Activated CD8-positive, alpha-beta memory T cell treated with anti-CD3 and anti-CD28 coated beads, Interleukin-2, amount 10 ng/mL, durations not matched to agents 7 days and 5 days (primary cell): ENCODE results near the gene KIAA0753. TPM values are rescaled to one million over a fixed set of nuclear protein-coding genes. Genes with fewer than 3 reads are reported as not detected.

Experiments used
- ATAC-seq: fragments of 150-1000 bp; cut with Tn5 transposase; one replicate; pipeline ENCODE4 v1.10.0; 2021; ENCODE audit warnings: moderate library complexity
- CTCF ChIA-PET: fragments of 350-600 bp; sonication (Branson Sonifier 250); formaldehyde crosslinking; loops from one replicate; lab custom pipeline; 2021; ENCODE audit warnings: antibody characterized with exemption; lab: Charles Lee
- DNase-seq: peaks from one replicate; pipeline ENCODE4 v3.0.0-alpha.2; 2020
- H3K27ac Mint-ChIP-seq: one replicate; pipeline ENCODE4 v1.8.0; 2021; ENCODE audit warnings: mild to moderate bottlenecking, mixed read lengths
- H3K27me3 Mint-ChIP-seq: one replicate; pipeline ENCODE4 v1.8.0; 2021; ENCODE audit warnings: mixed read lengths
- H3K36me3 Mint-ChIP-seq: one replicate; pipeline ENCODE4 v1.8.0; 2021; ENCODE audit warnings: mild to moderate bottlenecking, mixed read lengths
- H3K4me1 Mint-ChIP-seq: one replicate; pipeline ENCODE4 v1.8.0; 2021; ENCODE audit warnings: mixed read lengths
- H3K4me3 Mint-ChIP-seq: one replicate; pipeline ENCODE4 v1.8.0; 2021; ENCODE audit warnings: mild to moderate bottlenecking, moderate library complexity, mixed read lengths
- H3K9me3 Mint-ChIP-seq: one replicate; pipeline ENCODE4 v1.8.0; 2022; ENCODE audit warnings: low read depth, mixed read lengths
- total RNA-seq, 2 experiments: library from RNA; stranded (reverse); gene quantifications; one replicate each; pipeline ENCODE4 v1.2.3, GENCODE V29; 2021

Gene KIAA0753
- total RNA-seq, 2 experiments from 2014 or later = 16.5 to 18.0 TPM

DNA sequence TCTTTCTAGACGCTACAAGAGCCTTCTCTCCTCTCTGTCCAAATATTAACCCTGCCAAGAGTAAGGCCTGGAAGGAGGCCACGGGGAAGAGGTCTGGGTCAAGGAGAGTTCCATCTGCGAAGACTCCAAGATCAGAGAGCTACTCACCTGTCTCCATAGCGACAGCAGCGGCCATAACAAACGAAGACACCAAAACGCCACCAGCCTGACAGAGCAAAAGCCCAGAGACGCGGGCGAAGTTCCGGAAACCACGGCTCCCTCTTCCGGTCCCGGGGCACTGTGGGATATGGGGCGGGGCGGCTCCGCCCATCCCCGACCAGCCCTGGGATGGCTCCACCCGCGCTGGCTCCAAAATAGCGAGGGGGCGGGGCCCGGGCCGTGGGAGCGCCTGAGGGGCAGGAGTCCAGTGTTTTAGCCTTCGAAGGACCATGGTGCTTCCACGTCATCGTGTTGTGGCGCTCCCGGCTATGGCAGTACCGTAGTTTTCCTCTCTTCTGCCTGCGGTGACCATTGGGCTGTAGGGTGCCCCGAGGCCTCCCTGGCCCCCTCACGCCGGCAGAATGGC, 10.9 kb upstream of the KIAA0753 start, which contains the start of the genes C17orf100 and MED31:
Gene C17orf100, plus strand, starts transcription at position 409 of the 565 bp plus-strand sequence. Its CDS starts 152 bp downstream, at position 561.
Gene MED31, minus strand, starts transcription at position 252 of the 565 bp plus-strand sequence. Its CDS starts 77 bp downstream, at position 175.
- peak within 1 kb of the TSS; percentile 99 for H3K27ac Mint-ChIP-seq
- H3K9me3 Mint-ChIP-seq = no peaks in the 10 kb centered on the region
- ATAC-seq = peak; percentile 95
- CTCF ChIA-PET = interaction anchor here (0.8 to 2.8 kb wide), 6 partner anchors 9 to 178 kb away, joined by 3 to 20 read pairs (median 6); partner anchors contain the start of genes KIAA0753, TXNDC17 and XAF1
- H3K27me3 Mint-ChIP-seq = peaks cover 18% of the 10 kb centered on the region
- peak; percentile 96 for DNase-seq
- peaks cover 15% of the 10 kb centered on the region for H3K36me3 Mint-ChIP-seq
- peaks cover 54% of the 10 kb centered on the region for H3K4me1 Mint-ChIP-seq
- peak within 1 kb of the TSS; percentile 93 for H3K4me3 Mint-ChIP-seq

GRCh38 chr17:6648181-6648580, 7.7 kb upstream of the KIAA0753 start:
- CTCF ChIA-PET = interaction anchor here (0.7 to 1.4 kb wide), 4 partner anchors 13 to 176 kb away, joined by 3 to 21 read pairs (median 4); no protein-coding TSS in a partner anchor
- no peak overlapping the region for H3K27ac Mint-ChIP-seq
- no peaks in the 10 kb centered on the region for H3K27me3 Mint-ChIP-seq
- DNase-seq (no peak), ATAC-seq (no peak)
- H3K9me3 Mint-ChIP-seq = no peaks in the 10 kb centered on the region
- H3K4me3 Mint-ChIP-seq = no peak overlapping the region
- peaks cover 62% of the 10 kb centered on the region for H3K4me1 Mint-ChIP-seq
- H3K36me3 Mint-ChIP-seq = peaks cover 21% of the 10 kb centered on the region

- Mint-ChIP-seq H3K4me1 (peaks cover 61% of the 10 kb centered on the region), H3K4me3 (no peak overlapping the region), H3K27ac (peak overlapping the region; percentile 45), H3K36me3 (peaks cover 24% of the 10 kb centered on the region), H3K27me3 (no peaks in the 10 kb centered on the region), H3K9me3 (no peaks in the 10 kb centered on the region)
- CTCF ChIA-PET = interaction anchor here (0.8 kb wide), 1 partner anchor 170 kb away, joined by 3 read pairs; no protein-coding TSS in a partner anchor
- DNase-seq (no peak), ATAC-seq (no peak)
Measured at GRCh38 chr17:6643451-6644125, 3.1 kb upstream of the KIAA0753 start.

- ATAC-seq (no peak), DNase-seq (no peak)
- Mint-ChIP-seq H3K27ac (peak overlapping the region; percentile 57), H3K9me3 (no peaks in the 10 kb centered on the region), H3K36me3 (peaks cover 24% of the 10 kb centered on the region), H3K27me3 (no peaks in the 10 kb centered on the region), H3K4me1 (peaks cover 63% of the 10 kb centered on the region), H3K4me3 (peak overlapping the region; percentile 87)
- CTCF ChIA-PET = interaction anchor here (3.7 kb wide), 1 partner anchor 8 kb away, joined by 20 read pairs; the partner anchor contains the start of genes C17orf100 and MED31
Measured at GRCh38 chr17:6642592-6642991, 2.1 kb upstream of the KIAA0753 start.

GRCh38 chr17:6641247-6641863, 844 bp upstream of the KIAA0753 start:
- CTCF ChIA-PET = interaction anchor here (1.0 to 3.7 kb wide), 2 partner anchors 9 to 168 kb away, joined by 7 to 20 read pairs; partner anchors contain the start of genes C17orf100 and MED31

GRCh38 chr17:6639586-6640535, 650 bp downstream of the KIAA0753 start:
- H3K27ac Mint-ChIP-seq = peak overlapping the region; percentile 91
- peaks cover 53% of the 10 kb centered on the region for H3K4me1 Mint-ChIP-seq
- CTCF ChIA-PET = interaction anchor here (1.0 to 3.7 kb wide), 5 partner anchors 11 to 365 kb away, joined by 3 to 20 read pairs (median 3); partner anchors contain the start of genes C17orf100 and MED31
- peak overlapping the region; percentile 87 for H3K4me3 Mint-ChIP-seq
- peaks cover 20% of the 10 kb centered on the region for H3K36me3 Mint-ChIP-seq
- H3K27me3 Mint-ChIP-seq = no peaks in the 10 kb centered on the region
- peak; percentile 26 for ATAC-seq
- DNase-seq = peak; percentile 57
- H3K9me3 Mint-ChIP-seq = no peaks in the 10 kb centered on the region

More at GRCh38 chr17:6641247-6641863, 844 bp upstream of the KIAA0753 start:
- DNase-seq (no peak), ATAC-seq (peak; percentile 1)
- H3K4me3 Mint-ChIP-seq = peak overlapping the region; percentile 87
- H3K27ac Mint-ChIP-seq = peak overlapping the region; percentile 91
- peaks cover 61% of the 10 kb centered on the region for H3K4me1 Mint-ChIP-seq
- H3K9me3 Mint-ChIP-seq = no peaks in the 10 kb centered on the region
- H3K36me3 Mint-ChIP-seq = peaks cover 20% of the 10 kb centered on the region
- H3K27me3 Mint-ChIP-seq = no peaks in the 10 kb centered on the region

DNA sequence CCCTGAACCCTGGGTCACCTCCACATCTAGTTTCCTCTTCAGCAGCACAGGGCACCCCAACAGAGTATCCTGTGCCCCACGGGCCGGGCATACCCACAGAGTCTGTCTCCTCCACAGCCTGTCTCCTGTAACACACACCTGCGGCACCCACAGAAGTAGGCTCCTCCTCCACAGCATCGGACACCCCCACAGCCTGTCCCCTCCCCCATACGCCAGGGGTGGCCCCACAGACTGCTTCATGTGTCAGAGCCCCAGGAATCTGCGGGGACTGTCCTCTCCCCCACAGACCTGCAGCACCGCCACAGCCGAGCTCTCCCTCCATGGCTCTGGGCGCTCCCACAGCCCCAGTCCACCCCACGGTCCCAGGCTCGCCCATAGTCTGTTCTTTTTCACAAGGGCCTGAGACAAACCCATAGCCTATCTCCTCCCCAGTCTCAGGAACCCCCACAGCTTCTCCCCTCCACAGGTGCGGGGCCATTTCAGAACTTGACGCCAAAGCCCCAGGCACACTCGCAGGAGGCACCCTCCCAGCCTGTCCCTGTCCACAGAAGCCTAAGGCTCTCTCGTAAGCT, 1.4 kb downstream of the KIAA0753 start:
- Mint-ChIP-seq H3K36me3 (peaks cover 23% of the 10 kb centered on the region), H3K9me3 (no peaks in the 10 kb centered on the region), H3K27me3 (no peaks in the 10 kb centered on the region), H3K4me3 (peak overlapping the region; percentile 87), H3K27ac (peak overlapping the region; percentile 2), H3K4me1 (peaks cover 45% of the 10 kb centered on the region)
- no peak for ATAC-seq
- DNase-seq = no peak
- CTCF ChIA-PET = interaction anchor here (1.0 to 3.7 kb wide), 5 partner anchors 11 to 365 kb away, joined by 3 to 20 read pairs (median 7); partner anchors contain the start of genes C17orf100 and MED31

GRCh38 chr17:6638046-6638908, 2.2 kb downstream of the KIAA0753 start:
- peaks cover 37% of the 10 kb centered on the region for H3K4me1 Mint-ChIP-seq
- no peak overlapping the region for H3K27ac Mint-ChIP-seq
- H3K36me3 Mint-ChIP-seq = peaks cover 22% of the 10 kb centered on the region
- H3K27me3 Mint-ChIP-seq = no peaks in the 10 kb centered on the region
- no peak for ATAC-seq
- H3K4me3 Mint-ChIP-seq = no peak overlapping the region
- CTCF ChIA-PET = interaction anchor here (0.5 to 2.3 kb wide), 3 partner anchors 13 to 166 kb away, joined by 3 to 9 read pairs (median 7); partner anchors contain the start of genes C17orf100 and MED31
- no peaks in the 10 kb centered on the region for H3K9me3 Mint-ChIP-seq
- DNase-seq = no peak

- H3K9me3 Mint-ChIP-seq = no peaks in the 10 kb centered on the region
- H3K4me3 Mint-ChIP-seq = no peak overlapping the region
- ATAC-seq = no peak
- H3K4me1 Mint-ChIP-seq = peaks cover 29% of the 10 kb centered on the region
- CTCF ChIA-PET = interaction anchor here (1.8 to 2.3 kb wide), 2 partner anchors 14 to 165 kb away, joined by 7 to 9 read pairs; partner anchors contain the start of genes C17orf100 and MED31
- H3K27ac Mint-ChIP-seq = no peak overlapping the region
- H3K36me3 Mint-ChIP-seq = peaks cover 25% of the 10 kb centered on the region
- DNase-seq = no peak
- no peaks in the 10 kb centered on the region for H3K27me3 Mint-ChIP-seq
Measured at GRCh38 chr17:6637458-6637840, 3.1 kb downstream of the KIAA0753 start.

DNA sequence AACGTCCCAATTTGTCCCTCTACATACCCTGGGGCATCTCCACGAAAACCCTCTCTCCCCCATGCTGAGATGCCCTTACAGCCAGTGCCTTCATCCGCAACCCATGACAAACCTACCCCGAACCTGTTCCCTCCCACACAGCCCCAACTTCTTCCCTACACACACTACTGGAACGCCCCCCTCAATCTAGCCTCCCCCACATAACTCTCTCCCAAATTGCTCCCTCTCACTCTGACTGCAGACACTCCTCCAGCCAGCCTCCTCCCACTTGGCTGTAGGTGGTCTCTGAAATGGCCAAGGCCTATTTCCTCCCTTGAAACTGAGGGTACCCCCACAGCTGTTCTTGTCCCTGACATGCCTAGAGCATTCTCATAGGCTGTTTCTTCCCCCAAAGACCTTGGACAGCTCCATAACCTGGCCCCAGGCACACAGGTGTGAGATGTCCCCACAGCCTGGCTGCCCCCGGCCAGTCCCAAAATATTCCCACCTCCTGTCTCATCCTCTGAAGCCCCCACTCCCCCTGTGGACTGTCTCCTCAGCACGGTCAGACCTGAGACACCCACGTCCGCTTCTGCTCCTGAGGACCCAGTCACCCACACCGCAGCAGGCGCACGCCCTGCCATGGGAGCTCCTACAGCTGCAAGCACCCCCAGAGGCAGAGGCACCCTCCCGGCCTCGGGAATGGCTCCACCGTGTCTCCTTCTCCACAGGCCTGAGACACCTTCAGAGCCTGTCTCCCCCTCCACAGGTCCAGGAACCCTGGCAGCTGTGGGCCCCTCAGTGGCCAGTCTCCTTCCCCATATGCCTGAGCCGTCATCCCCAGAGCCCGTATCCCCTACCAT, 3.7 kb downstream of the KIAA0753 start:
- Mint-ChIP-seq H3K9me3 (no peaks in the 10 kb centered on the region), H3K36me3 (peaks cover 25% of the 10 kb centered on the region), H3K27me3 (no peaks in the 10 kb centered on the region), H3K4me1 (peaks cover 23% of the 10 kb centered on the region), H3K4me3 (no peak overlapping the region), H3K27ac (no peak overlapping the region)
- CTCF ChIA-PET = interaction anchor here (1.8 kb wide), 1 partner anchor 14 kb away, joined by 7 read pairs; the partner anchor contains the start of genes C17orf100 and MED31
- ATAC-seq = no peak
- no peak for DNase-seq
